LNCaP clone FGC (cell line): ENCODE measurements around the gene OTOL1.
"Not testable (repeated sequence)": the region's sequence is repeated elsewhere in the genome, so short reads cannot be mapped to it uniquely, and the experiment has no call there.

Experiments used
- DNase-seq: peaks from one replicate; pipeline ENCODE4 v3.0.0-alpha.2; 2011; ENCODE audit warnings: low read depth
- H3K4me3 ChIP-seq: 2 replicates; pipeline ENCODE4 v1.5.1; 2011; ENCODE audit warnings: mild to moderate bottlenecking, low read depth, low read length, control low read depth
- CTCF ChIP-seq: IDR thresholded peaks from 2 replicates; pipeline ENCODE4 v1.5.1; 2012; ENCODE audit warnings: mild to moderate bottlenecking; ENCODE audit not compliant: control insufficient read depth, insufficient read depth; ENCODE audit errors: extremely low read depth

The OTOL1 gene

DNA sequence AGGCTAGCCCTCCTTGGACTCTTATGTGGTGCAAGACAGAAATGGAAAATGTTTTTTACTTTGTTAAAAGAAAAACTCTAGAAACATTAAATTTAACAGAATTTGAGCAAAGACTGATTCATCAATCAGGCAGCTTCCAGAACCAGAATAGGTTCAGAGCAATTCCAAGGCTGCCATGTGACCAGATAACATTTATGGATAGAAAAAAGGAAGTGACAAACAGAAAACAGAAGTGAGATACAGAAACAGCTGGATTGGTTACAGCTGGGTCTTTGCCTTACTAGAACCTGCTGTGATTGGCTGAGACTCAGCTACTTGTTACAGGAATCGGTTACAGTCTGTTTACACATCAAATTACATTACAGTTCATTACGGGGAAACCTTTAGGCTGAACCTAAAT is 22.5 kb upstream of the OTOL1 start:
- no peak for TF ChIP-seq CTCF
- DNase-seq: no peak
- no peak overlapping the region for H3K4me3 ChIP-seq

- DNase-seq: no peak
- no peak for TF ChIP-seq CTCF
- H3K4me3 ChIP-seq: no peak overlapping the region
Observed at GRCh38 chr3:161474741-161475140, 21.9 kb upstream of the OTOL1 start.

DNA sequence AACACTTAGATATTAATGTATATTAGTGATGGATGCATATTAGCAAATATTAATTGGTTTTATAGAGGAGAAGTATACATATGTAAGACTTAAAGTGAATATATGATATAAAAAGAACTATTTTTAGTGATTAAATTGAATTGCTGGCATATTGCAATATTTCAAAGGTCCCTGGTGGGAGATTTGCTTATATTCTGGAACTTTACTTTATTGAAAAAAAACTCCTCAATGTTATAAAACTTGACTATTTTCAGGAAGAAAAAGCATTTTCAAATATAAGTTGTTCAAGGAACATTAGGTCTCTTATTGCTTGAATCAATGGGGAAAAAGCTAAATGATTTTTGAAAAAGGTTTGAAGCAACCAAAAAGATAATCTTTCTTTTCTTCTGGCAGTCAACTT is 21.4 kb upstream of the OTOL1 start:
- TF ChIP-seq CTCF: no peak
- H3K4me3 ChIP-seq: no peak overlapping the region
- no peak for DNase-seq

GRCh38 chr3:161475905-161476304 is 20.7 kb upstream of the OTOL1 start:
- DNase-seq: peak; percentile 17
- H3K4me3 ChIP-seq: no peak overlapping the region
- TF ChIP-seq CTCF: no peak

DNA sequence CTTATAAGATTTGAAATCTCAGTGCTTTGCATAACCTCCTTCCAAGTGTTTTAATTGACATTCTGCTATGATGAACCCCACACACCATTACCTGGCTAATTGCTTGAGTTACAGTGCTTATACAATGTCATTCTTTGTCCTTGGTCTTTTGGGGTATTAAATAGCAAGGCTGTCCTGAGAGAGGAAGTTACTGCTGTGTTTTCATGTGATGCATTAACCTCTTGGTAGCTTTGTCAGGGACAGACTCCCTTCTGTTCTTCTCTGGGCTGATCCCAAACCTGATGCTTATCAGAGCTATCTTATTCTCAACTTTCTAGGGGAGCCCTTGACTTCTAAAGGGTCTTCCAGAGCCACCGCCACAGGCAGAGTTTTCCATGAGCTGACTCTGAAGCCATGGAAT is 12.4 kb upstream of the OTOL1 start:
- no peak for TF ChIP-seq CTCF
- no peak for DNase-seq
- no peak overlapping the region for H3K4me3 ChIP-seq

GRCh38 chr3:161488284-161488683 is 8.3 kb upstream of the OTOL1 start:
- DNase-seq, H3K4me3 ChIP-seq: not testable (repeated sequence)

- no peak overlapping the region for H3K4me3 ChIP-seq
- TF ChIP-seq CTCF: no peak
- no peak for DNase-seq
Observed at GRCh38 chr3:161489395-161489794, 7.2 kb upstream of the OTOL1 start.

DNA sequence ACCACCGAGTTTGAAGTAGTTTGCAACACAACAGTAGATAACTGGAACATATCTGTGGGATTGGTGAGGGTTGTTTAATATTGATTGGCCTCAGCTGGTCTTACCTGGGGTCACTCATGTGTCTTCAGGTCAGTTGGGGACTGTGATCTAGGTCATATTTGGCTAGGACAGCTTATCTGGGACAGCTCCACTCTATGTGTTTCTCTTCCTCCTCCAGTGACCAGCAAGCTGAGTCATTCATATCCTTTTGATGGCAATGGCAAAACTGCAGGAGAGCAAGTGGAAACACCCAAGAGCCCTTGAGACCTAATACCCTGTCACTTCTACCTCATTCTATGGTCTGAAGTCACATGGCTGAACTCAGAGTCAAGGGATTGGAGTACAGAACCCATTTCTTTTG is 5.8 kb upstream of the OTOL1 start:
- H3K4me3 ChIP-seq, DNase-seq: not testable (repeated sequence)
